ENCODE measurements around the gene THPO.

Gene THPO

GRCh38 chr3:184373422-184373821 is 4.6 kb downstream of the THPO start:
- Histone ChIP-seq H3K9me2 (ENCODE audit: low read depth, low read length) (no peaks in the 10 kb centered on the region), H3K4me2 (ENCODE audit: low read length) (no peak overlapping the region), H3K9ac (ENCODE audit: low read length) (no peak overlapping the region), H3K27me3 (ENCODE audit: insufficient read depth, low read length) (peaks cover under 1% of the 10 kb centered on the region; the same call in 1 of the 2 replicates), H3K4me1 (ENCODE audit: insufficient read depth, low read length, severe bottlenecking) (no peaks in the 10 kb centered on the region), H3K9me3 (ENCODE audit: low read length) (no peaks in the 10 kb centered on the region), H3K27ac (ENCODE audit: low read depth, low read length, poor library complexity, severe bottlenecking) (no peak overlapping the region), H2AFZ (ENCODE audit: low read length) (no peak overlapping the region), H3K4me3 (ENCODE audit: low read depth, low read length, poor library complexity, severe bottlenecking) (no peak overlapping the region), H3F3A (ENCODE audit: insufficient read depth, low read length) (no peaks in the 10 kb centered on the region), H3K36me3 (ENCODE audit: insufficient read depth, low read length) (peaks cover 13% of the 10 kb centered on the region), H3K79me2 (ENCODE audit: insufficient read depth, low read length) (no peaks in the 10 kb centered on the region), H4K20me1 (ENCODE audit: insufficient read depth, low read length) (no peaks in the 10 kb centered on the region)
- TF ChIP-seq EZH2 (IDR thresholded peaks at IDR 0.05; ENCODE audit: borderline replicate concordance, low read length) (no peak), CTCF (IDR thresholded peaks at IDR 0.05; ENCODE audit: low read length) (no peak)

- Histone ChIP-seq H2AFZ (ENCODE audit: low read length) (no peak overlapping the region), H3K9ac (ENCODE audit: low read length) (no peak overlapping the region), H4K20me1 (ENCODE audit: insufficient read depth, low read length) (no peaks in the 10 kb centered on the region), H3K4me3 (ENCODE audit: low read depth, low read length, poor library complexity, severe bottlenecking) (no peak overlapping the region), H3K27ac (ENCODE audit: low read depth, low read length, poor library complexity, severe bottlenecking) (no peak overlapping the region), H3K79me2 (ENCODE audit: insufficient read depth, low read length) (no peaks in the 10 kb centered on the region), H3F3A (ENCODE audit: insufficient read depth, low read length) (no peaks in the 10 kb centered on the region), H3K4me2 (ENCODE audit: low read length) (no peak overlapping the region), H3K4me1 (ENCODE audit: insufficient read depth, low read length, severe bottlenecking) (no peaks in the 10 kb centered on the region), H3K9me3 (ENCODE audit: low read length) (no peaks in the 10 kb centered on the region), H3K36me3 (ENCODE audit: insufficient read depth, low read length) (peaks cover 18% of the 10 kb centered on the region), H3K27me3 (ENCODE audit: insufficient read depth, low read length) (no peaks in the 10 kb centered on the region; the same call in 1 of the 2 replicates), H3K9me2 (ENCODE audit: low read depth, low read length) (no peaks in the 10 kb centered on the region)
- TF ChIP-seq EZH2 (IDR thresholded peaks at IDR 0.05; ENCODE audit: borderline replicate concordance, low read length) (no peak), CTCF (IDR thresholded peaks at IDR 0.05; ENCODE audit: low read length) (no peak)
Measured at GRCh38 chr3:184372911-184373310, 5.1 kb downstream of the THPO start.

DNA sequence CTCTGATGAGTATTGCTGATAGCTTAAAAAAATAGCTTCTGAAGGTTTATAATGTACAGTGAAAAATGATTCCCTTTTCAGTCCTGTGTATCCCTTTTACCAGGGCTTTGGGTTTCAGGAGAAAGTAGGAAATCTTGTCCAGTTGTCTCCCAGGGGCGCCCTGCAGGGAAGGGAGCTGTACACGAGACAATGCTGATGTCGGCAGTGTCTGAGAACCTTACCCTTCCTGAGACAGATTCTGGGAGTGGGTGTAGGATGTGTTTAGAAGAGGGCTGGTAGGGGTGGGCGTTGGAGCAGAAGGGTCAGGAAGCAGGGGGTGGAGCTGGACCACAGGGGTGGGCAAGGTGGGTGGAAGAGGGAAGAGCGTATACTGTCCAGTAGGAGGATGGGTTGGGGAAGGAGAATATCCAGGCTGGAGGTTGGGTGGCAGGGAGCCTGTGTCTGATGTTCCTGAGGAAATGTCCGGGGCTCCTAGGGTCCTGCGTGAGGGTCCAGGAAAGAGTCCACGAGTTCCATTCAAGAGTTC is 5.6 kb downstream of the THPO start:
- Histone ChIP-seq H3K9ac (ENCODE audit: low read length) (no peak overlapping the region), H3K4me1 (ENCODE audit: insufficient read depth, low read length, severe bottlenecking) (no peaks in the 10 kb centered on the region), H3K4me2 (ENCODE audit: low read length) (no peak overlapping the region), H3K9me3 (ENCODE audit: low read length) (no peaks in the 10 kb centered on the region), H3K27me3 (ENCODE audit: insufficient read depth, low read length) (no peaks in the 10 kb centered on the region; the same call in 1 of the 2 replicates), H4K20me1 (ENCODE audit: insufficient read depth, low read length) (no peaks in the 10 kb centered on the region), H3K27ac (ENCODE audit: low read depth, low read length, poor library complexity, severe bottlenecking) (no peak overlapping the region), H3K36me3 (ENCODE audit: insufficient read depth, low read length) (peaks cover 22% of the 10 kb centered on the region), H2AFZ (ENCODE audit: low read length) (no peak overlapping the region), H3K9me2 (ENCODE audit: low read depth, low read length) (no peaks in the 10 kb centered on the region), H3K79me2 (ENCODE audit: insufficient read depth, low read length) (no peaks in the 10 kb centered on the region), H3K4me3 (ENCODE audit: low read depth, low read length, poor library complexity, severe bottlenecking) (no peak overlapping the region), H3F3A (ENCODE audit: insufficient read depth, low read length) (no peaks in the 10 kb centered on the region)
- TF ChIP-seq EZH2 (IDR thresholded peaks at IDR 0.05; ENCODE audit: borderline replicate concordance, low read length) (no peak), CTCF (IDR thresholded peaks at IDR 0.05; ENCODE audit: low read length) (no peak)
